Esophagus squamous epithelium (tissue), 5 donors: Measurements from ENCODE around the gene ZNF512B. TPM values are rescaled to one million over a fixed set of nuclear protein-coding genes. Genes with fewer than 3 reads are reported as not detected.
"Not testable (repeated sequence)": the region's sequence is repeated elsewhere in the genome, so short reads cannot be mapped to it uniquely, and the experiment has no call there.

Source experiments
- DNase-seq: peaks from one replicate; lab custom pipeline; 2025; lab: John Stamatoyannopoulos, UW
- H3K27ac ChIP-seq, 4 donors: fragments of 200-600 bp; sonication (generic); one replicate each; pipeline ENCODE4 v1.5.1; 2016 to 2019; ENCODE audit warnings: mild to moderate bottlenecking in 1 of 4
- H3K27me3 ChIP-seq, 4 donors: fragments of 200-600 bp; sonication (generic); 1 replicate in 3 of 4; 2 replicates in 1 of 4; pipeline versions ENCODE4 v1.5.1 to v1.6.0; 2017 to 2021; ENCODE audit warnings: antibody characterized with exemption in 1 of 4
- H3K36me3 ChIP-seq, 3 donors: fragments of 200-600 bp; sonication (generic); one replicate each; pipeline ENCODE4 v1.5.1; 2016 to 2019
- H3K4me1 ChIP-seq, 3 donors: fragments of 200-600 bp; sonication (generic); one replicate each; pipeline ENCODE4 v1.5.1; 2017 to 2019
- H3K4me3 ChIP-seq, 4 donors: fragments of 200-600 bp; sonication (generic); 1 replicate in 3 of 4; 2 replicates in 1 of 4; pipeline ENCODE4 v1.5.1; 2016 to 2019; ENCODE audit warnings: mild to moderate bottlenecking in 2 of 4, moderate library complexity in 1 of 4
- H3K9me3 ChIP-seq, 3 donors: fragments of 200-600 bp; sonication (generic); one replicate each; pipeline ENCODE4 v1.5.1; 2016 to 2019
- POLR2A ChIP-seq, 4 donors: fragments of 450-650 bp; IDR thresholded peaks; one replicate each; pipeline ENCODE4 v1.6.1; 2017; ENCODE audit warnings: antibody characterized with exemption in 4 of 4, mild to moderate bottlenecking in 4 of 4, moderate library complexity in 3 of 4
- WGBS, 2 donors: methylation state at CpG; one replicate each; pipeline ENCODE4 v1.1.5; 2018; 5-methylcytosine and 5-hydroxymethylcytosine counted together
- intact Hi-C: fragments of 100-400 bp; cut with DNase I; formaldehyde crosslinking; loops from one replicate; pipeline ENCODE4 v1.15.0; 2022
- total RNA-seq, 4 donors: library from RNA; depleted of rRNA; stranded (reverse); fragments of >200 nt; gene quantifications; one replicate each; pipeline ENCODE4 v1.1.0, GENCODE V29; 2016
- TF ChIP-seq, protein P1 (sequence below), 6 experiments: fragments of 450-650 bp in 4 of 6; fragments of 200-600 bp in 2 of 6; sonication (generic) in 2 of 6; IDR thresholded peaks; one replicate each; pipeline ENCODE4 v1.5.1; 2016 to 2019; ENCODE audit warnings: antibody characterized with exemption in 6 of 6, mild to moderate bottlenecking in 4 of 6, moderate library complexity in 4 of 6
- donor health status: DM: yes; HTN: yes; CAD: no.

ZNF512B gene
- total RNA-seq, 4 donors from 2014 or later, result 10.7 to 17.6 (median 14.2) TPM

DNA sequence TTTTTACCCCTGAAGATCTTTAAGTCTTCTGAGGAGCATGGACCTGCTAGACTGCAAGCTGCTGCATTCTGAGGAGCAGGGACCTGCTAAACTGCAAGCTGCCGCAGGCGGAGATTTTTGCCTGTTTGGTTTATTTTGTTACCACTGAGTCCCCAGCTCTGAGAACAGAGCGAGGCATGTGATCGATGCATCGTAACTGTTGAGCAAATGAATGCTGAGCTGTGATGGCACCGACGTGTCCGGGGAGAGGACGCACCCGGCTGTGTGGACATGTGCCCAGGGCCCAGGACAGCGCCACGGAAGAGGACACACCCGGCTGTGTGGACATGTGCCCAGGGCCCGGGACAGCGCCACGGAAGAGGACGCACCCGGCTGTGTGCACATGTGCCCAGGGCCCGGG lies 50.6 kb downstream of the ZNF512B start:
- intact Hi-C loops, result no loop called here
- Histone ChIP-seq H3K4me3 (no peak overlapping the region), H3K36me3 (peaks cover 2 to 85% (median 5%) of the 10 kb centered on the region in 3 donors), H3K27ac (no peak overlapping the region), H3K27me3 (no peaks in the 10 kb centered on the region), H3K9me3 (no peaks in the 10 kb centered on the region), H3K4me1 (peaks cover 0 to 9% (median 0%) of the 10 kb centered on the region in 3 donors)
- WGBS, 2 donors, result 94 to 96% methylated on average over 5 to 6 of the region's 19 CpGs
- no peak for DNase-seq
- TF ChIP-seq, protein P1, sequence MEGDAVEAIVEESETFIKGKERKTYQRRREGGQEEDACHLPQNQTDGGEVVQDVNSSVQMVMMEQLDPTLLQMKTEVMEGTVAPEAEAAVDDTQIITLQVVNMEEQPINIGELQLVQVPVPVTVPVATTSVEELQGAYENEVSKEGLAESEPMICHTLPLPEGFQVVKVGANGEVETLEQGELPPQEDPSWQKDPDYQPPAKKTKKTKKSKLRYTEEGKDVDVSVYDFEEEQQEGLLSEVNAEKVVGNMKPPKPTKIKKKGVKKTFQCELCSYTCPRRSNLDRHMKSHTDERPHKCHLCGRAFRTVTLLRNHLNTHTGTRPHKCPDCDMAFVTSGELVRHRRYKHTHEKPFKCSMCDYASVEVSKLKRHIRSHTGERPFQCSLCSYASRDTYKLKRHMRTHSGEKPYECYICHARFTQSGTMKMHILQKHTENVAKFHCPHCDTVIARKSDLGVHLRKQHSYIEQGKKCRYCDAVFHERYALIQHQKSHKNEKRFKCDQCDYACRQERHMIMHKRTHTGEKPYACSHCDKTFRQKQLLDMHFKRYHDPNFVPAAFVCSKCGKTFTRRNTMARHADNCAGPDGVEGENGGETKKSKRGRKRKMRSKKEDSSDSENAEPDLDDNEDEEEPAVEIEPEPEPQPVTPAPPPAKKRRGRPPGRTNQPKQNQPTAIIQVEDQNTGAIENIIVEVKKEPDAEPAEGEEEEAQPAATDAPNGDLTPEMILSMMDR (IDR thresholded peaks at IDR 0.05), result no peak
- TF ChIP-seq POLR2A (IDR thresholded peaks at IDR 0.05), result no peak

DNA sequence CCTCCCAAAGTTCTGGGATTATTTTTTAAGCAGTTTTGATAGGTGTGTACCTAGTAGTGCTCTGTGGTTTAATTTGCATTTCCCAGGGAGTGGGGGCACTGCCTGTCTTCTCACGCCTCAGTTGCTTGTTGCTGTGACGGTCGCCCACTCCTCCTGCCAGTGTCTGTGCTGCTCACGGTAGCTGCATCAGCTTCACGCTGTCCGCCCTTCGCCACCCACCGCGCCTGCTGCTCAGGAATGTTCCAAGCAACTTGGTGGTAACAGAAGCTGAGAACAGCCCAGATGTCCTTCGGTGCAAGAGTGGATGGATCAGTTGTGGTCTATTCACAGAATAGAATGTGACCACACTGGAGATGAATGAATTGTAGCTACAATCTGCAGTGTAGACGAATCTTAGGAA lies 51.9 kb downstream of the ZNF512B start:
- no peak for DNase-seq
- no peak overlapping the region for H3K27ac ChIP-seq
- intact Hi-C loops, result no loop called here
- 93 to 94% methylated on average over 10 to 11 of the region's 11 CpGs for WGBS, 2 donors
- H3K36me3 ChIP-seq, result peaks cover 2 to 79% (median 5%) of the 10 kb centered on the region in 3 donors
- H3K4me3 ChIP-seq, result no peak overlapping the region
- H3K4me1 ChIP-seq, result peaks cover 0 to 13% (median 0%) of the 10 kb centered on the region in 3 donors
- H3K27me3 ChIP-seq, result no peaks in the 10 kb centered on the region
- TF ChIP-seq, protein P1 (IDR thresholded peaks at IDR 0.05), result no peak
- no peak for TF ChIP-seq POLR2A (IDR thresholded peaks at IDR 0.05)
- H3K9me3 ChIP-seq, result no peaks in the 10 kb centered on the region

GRCh38 chr20:63916371-63916939 lies 53.3 kb downstream of the ZNF512B start:
- H3K9me3 ChIP-seq, DNase-seq, H3K27ac ChIP-seq, H3K4me3 ChIP-seq, intact Hi-C loops, H3K27me3 ChIP-seq: not testable (repeated sequence)
- 96% methylated on average over 8 of the region's 8 CpGs for WGBS, 2 donors
- peaks cover 5 to 26% (median 11%) of the 10 kb centered on the region in 3 donors for H3K4me1 ChIP-seq
- peaks cover 2 to 67% (median 5%) of the 10 kb centered on the region in 3 donors for H3K36me3 ChIP-seq

DNA sequence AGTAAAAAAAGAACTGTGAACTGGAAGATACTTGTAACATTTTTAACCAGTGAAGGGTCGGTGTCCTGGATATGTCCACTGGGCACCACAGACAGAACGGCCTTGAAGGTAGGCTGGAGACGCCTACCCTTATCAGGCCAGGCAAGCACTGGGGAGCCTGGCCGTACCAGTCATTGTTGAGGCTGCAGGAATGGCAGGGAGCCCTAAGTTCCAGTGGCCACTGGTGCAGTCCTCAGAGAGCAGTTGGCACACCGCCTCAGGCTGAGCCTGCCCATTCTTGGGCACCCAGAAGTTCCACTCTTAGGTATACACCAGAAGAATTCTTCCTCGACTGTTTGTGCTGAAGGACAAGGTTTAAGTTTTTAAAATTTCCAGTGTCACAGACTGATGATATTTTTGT lies 54.3 kb downstream of the ZNF512B start:
- intact Hi-C loops, result no loop called here
- Histone ChIP-seq H3K4me3 (no peak overlapping the region), H3K9me3 (no peaks in the 10 kb centered on the region), H3K4me1 (peaks cover 5 to 36% (median 13%) of the 10 kb centered on the region in 3 donors), H3K27me3 (no peaks in the 10 kb centered on the region), H3K36me3 (peaks cover 2 to 57% (median 5%) of the 10 kb centered on the region in 3 donors), H3K27ac (no peak overlapping the region)
- TF ChIP-seq, protein P1 (IDR thresholded peaks at IDR 0.05), result no peak
- TF ChIP-seq POLR2A (IDR thresholded peaks at IDR 0.05), result no peak
- no peak for DNase-seq
- WGBS, 2 donors, result 88 to 91% methylated on average over 5 to 6 of the region's 6 CpGs

DNA sequence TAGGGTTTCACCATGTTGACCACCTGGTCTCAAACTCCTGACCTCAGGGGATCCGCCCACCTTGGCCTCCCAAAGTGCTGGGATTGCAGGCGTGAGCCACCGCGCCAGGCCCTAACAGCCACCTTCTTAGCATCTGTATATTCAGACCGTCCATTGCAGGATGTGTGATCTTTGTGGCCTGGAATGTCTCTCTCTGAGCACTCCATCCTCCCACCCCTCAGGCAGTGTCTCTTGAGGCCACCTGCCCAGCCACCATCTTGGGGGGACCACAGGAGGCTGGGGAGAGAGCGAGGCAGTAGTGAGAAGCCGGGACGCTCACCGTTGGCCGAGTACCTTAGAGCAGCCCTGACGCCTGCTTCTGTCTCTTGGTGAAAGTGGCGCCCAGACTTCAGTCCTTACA lies 56.0 kb downstream of the ZNF512B start:
- DNase-seq, result no peak
- Histone ChIP-seq H3K4me3 (no peak overlapping the region), H3K9me3 (no peaks in the 10 kb centered on the region), H3K36me3 (peaks cover 0 to 41% (median 5%) of the 10 kb centered on the region in 3 donors), H3K27me3 (no peaks in the 10 kb centered on the region), H3K4me1 (peaks cover 16 to 53% (median 19%) of the 10 kb centered on the region in 3 donors), H3K27ac (peak overlapping the region in 3 of 4 donors; percentile 81 to 93 (median 89))
- TF ChIP-seq POLR2A (IDR thresholded peaks at IDR 0.05), result no peak
- TF ChIP-seq, protein P1 (IDR thresholded peaks at IDR 0.05), result no peak
- 95 to 99% methylated on average over 6 to 11 of the region's 12 CpGs for WGBS, 2 donors
- intact Hi-C loops, result no loop called here
